Raji (cell line): ENCODE measurements around the gene CARMIL1.

Experiments used
- POLR2A ChIP-seq: IDR thresholded peaks from 2 replicates; pipeline ENCODE4 v1.6.1; 2011; ENCODE audit warnings: low read depth, low read length, control low read depth; ENCODE audit not compliant: insufficient read depth

The CARMIL1 gene

GRCh38 chr6:25392372-25392771, 113.2 kb downstream of the CARMIL1 start:
- no peak for TF ChIP-seq POLR2A

- TF ChIP-seq POLR2A, result no peak
Observed at GRCh38 chr6:25395731-25396130, 116.6 kb downstream of the CARMIL1 start.

DNA sequence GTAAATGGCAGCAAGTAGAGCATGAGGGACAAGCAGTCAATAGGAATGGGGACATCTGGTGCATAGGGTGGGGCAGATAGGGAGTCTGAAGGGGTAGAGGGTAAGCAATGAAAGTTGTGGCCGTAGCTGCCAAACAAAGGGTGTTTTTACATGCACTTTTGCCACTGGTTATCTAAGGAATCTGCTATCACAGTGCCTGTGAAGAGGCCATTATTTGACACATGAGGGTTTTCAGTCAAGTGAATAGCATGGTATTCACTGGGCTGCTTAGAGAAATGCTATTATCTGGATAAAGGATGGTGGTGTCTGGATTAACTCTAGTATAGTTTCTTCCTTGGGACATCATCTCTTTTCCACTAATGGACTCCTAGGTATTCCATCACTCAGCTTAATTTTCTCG, 118.2 kb downstream of the CARMIL1 start:
- no peak for TF ChIP-seq POLR2A

GRCh38 chr6:25399885-25400284, 120.7 kb downstream of the CARMIL1 start:
- TF ChIP-seq POLR2A, result no peak

GRCh38 chr6:25401711-25402110, 122.5 kb downstream of the CARMIL1 start:
- no peak for TF ChIP-seq POLR2A

GRCh38 chr6:25402125-25402524, 123.0 kb downstream of the CARMIL1 start:
- TF ChIP-seq POLR2A, result no peak

DNA sequence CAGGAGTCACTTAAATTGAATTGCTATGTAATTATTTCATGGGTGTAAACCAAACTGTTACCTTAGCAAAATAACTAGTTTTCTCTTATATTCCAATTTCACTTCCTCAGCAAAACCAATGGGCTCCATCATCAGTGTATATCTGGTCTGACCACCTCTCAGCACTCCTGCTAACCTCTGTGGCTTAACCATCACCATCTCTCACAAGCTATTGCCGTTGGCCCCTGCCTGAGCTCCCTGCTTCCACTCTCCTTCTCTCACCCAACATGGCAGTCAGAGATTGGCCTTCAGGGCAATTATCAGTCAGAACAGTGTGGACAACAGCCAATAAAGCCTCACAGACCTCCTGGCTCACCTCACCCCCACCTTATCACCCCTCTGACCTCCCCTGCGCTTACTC, 124.0 kb downstream of the CARMIL1 start:
- no peak for TF ChIP-seq POLR2A

GRCh38 chr6:25404091-25404490, 124.9 kb downstream of the CARMIL1 start:
- TF ChIP-seq POLR2A, result no peak

DNA sequence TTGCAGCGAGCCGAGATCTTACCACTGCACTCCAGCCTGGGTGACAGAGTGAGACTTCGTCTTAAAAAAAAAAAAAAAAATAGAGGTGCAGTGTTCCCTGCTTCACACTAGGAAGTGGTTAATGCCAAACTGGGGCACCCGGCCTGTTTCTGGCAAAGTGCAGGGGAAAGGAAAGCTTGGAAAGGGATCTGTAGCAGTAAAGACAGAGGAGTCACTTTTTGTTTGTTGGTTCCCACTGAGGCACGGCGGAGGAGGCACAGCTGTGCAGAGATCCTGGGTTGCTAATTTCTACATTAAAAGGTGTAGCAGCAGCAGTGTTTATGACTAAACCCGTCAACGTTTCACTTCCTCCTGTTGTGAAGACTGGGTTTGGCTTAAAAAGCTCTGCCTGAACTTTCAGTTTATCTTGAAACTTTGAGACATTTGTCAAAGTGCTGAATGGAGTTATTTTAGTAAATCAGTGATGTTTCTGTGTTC, 125.6 kb downstream of the CARMIL1 start:
- no peak for TF ChIP-seq POLR2A

DNA sequence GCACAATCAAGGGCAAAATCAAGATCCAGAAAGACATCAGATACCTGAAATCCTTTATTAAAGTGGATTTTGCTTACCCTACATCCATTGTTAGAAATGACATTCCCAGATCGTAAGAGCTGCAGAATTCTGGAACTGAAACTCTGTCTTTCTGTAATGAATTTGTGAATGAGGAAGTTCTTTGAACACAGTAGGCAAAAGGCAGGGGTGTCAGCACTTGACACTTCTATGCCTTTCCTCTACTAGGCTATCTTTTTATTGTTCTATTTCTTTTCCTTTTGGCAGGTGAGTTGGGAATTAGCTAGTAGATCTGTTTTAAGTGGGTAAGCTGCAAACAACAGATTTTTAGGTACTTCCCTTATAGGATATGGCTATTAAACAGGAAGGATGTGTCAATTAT, 126.3 kb downstream of the CARMIL1 start:
- no peak for TF ChIP-seq POLR2A

DNA sequence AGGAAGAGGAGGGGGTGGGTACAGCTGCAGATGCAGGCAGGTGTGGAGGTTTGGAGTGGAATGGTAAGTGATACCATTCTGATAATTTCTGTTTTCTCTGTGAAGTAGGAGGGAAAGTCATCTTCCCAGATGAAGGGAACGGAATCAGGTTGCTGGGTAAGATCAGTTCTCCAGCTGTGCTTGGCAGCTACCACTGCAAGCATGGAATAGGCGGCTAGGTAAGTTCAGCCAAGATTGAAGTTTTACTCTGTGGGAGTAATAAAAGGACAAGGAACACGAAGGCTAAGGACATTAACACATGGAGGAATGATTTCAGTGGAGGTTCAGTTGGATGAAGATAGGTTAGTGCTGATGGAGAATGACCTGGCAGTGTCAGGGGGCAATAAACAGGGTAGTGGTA, 128.3 kb downstream of the CARMIL1 start:
- no peak for TF ChIP-seq POLR2A

DNA sequence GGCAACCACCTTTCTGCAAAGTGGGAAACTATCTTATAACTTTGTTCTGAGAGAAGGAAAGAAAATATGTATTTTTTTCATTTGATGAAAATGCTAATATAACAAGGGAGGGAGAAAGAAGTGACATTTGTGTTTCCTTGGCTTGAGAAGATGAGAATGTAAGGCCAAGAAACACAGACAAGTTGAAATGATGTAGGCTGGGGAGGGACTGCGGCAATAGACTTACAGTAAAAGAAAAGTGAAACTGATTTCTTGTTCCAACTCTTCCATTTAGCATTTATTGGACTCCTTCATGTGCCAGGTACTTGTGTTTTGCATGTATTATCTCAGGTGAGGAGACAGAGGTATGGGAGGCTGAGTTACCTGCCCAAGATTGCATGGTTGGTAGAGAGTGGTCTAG, 130.9 kb downstream of the CARMIL1 start:
- no peak for TF ChIP-seq POLR2A

- TF ChIP-seq POLR2A, result no peak
Observed at GRCh38 chr6:25411316-25411950, 132.3 kb downstream of the CARMIL1 start.

DNA sequence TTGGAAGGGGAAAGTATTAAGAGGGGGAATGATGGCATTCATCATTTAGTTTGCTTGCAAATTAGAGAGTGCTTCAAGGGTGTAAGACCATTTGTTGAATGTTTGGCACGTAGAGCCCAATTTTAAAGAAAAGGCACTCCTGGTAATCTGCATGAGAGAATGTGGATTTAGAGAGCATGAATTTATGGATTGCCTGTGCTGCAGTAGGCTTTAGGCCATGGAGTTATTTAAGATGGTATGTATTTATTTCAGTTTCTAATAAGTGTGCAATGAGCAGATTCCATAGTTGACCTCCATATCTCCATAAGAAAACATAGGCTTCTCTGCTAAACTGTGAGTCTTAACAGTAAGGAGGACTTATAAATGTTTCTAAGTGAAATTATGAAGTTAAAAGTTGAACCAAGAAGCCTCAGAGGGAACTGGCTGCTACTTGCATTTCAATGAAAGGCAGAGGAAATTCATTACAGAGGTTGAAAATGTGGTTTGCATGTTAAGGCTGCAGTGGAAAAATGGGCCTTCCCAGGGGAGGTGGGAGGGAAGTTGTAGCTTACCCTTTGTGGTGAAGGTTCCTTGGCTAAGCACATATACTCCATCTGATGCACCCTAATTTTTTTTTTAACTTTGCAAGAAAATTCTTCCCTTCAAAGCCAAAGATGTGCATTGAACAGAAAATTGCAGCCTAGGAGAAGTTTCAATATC, 134.2 kb downstream of the CARMIL1 start:
- no peak for TF ChIP-seq POLR2A

DNA sequence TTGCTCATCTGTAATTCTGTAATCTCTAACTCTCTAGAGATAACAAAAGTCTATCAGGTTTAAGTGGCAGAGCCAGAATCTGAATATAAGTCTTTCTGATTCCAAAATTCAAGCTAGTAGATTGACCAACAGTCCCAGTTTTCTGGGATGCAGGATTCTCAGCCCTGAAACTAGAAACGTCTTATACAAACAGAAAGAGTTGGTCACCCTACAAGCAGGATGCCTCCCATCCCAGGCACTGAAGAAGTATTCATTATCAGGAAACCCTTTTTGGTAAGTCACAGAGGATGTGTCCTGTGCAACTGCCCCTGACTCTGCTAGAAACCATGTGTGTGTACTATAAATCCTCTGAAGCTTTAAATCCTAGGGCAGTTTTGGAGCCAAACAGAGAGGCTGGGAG, 135.0 kb downstream of the CARMIL1 start:
- no peak for TF ChIP-seq POLR2A

DNA sequence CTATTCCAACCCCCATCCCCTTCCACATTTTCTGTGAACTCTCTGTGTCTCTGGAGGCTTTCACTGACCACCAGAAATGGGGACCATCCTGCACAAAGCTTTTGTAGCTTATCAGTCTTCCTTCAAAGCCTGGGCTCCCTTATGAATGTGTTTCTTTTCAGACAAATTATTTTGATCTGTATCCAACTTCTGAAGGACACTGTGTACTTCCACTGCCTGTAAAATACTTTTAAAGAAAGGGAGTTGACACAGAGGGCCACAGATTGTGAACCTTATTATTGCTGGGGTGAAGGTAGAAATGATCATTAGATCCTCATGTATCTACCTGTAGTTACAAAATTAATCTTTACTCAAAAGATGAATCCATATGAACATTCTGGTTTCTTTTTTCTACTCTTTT, 135.6 kb downstream of the CARMIL1 start:
- TF ChIP-seq POLR2A, result no peak

DNA sequence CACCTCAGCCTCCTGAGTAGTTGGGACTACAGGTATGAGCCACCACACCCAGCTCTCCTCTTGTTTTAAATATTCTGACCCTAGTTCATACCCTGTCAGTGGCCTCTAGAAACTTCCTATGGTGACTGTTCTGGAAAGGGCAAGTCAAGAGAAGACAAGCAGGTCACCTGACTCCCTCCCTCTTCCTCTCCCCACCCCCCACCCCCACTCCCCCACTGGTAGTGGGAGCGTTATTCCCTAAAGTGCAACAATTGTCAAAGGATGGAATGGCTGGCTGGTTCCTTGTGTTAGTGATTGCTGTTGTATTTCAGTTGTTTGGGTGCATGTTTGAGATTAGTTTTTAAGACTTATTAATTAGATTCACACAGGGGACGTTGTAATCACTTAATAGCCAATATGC, 136.1 kb downstream of the CARMIL1 start:
- TF ChIP-seq POLR2A, result no peak
